ENCODE data around the gene RPA1.

DNA sequence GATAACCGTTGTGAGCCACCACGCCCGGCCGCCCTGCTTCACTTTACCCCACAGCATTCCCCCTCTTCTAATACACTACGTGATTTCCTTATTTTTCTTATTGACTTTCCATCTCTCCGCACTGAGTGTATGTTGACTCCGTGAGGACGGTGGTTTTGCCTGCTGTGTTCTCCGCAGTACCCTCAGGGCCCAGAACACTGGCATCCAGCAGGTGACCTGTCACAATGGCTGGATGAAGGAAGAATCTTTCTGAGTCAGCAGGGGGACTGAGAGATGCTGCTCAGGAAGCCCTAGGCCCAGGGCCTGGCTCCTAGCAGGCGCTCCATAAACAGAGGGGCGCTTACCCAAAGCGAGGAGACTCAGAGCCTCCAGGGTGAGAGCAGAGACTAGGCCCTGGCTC, 115.8 kb downstream of the RPA1 start:
- TF ChIP-seq, protein P1, sequence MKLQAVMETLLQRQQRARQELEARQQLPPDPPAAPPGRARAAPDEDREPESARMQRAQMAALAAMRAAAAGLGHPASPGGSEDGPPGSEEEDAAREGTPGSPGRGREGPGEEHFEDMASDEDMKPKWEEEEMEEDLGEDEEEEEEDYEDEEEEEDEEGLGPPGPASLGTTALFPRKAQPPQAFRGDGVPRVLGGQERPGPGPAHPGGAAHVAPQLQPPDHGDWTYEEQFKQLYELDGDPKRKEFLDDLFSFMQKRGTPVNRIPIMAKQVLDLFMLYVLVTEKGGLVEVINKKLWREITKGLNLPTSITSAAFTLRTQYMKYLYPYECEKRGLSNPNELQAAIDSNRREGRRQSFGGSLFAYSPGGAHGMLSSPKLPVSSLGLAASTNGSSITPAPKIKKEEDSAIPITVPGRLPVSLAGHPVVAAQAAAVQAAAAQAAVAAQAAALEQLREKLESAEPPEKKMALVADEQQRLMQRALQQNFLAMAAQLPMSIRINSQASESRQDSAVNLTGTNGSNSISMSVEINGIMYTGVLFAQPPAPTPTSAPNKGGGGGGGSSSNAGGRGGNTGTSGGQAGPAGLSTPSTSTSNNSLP (IDR thresholded peaks at IDR 0.05; ENCODE audit: borderline replicate concordance, low read depth, low read length), result no peak
- TF ChIP-seq TCF7L2 (IDR thresholded peaks at IDR 0.05; ENCODE audit: low read depth, low read length) (no peak), TBL1XR1 (IDR thresholded peaks at IDR 0.05; ENCODE audit: low read length in 2 of 2) (no peak)
- TF ChIP-seq, protein P2, sequence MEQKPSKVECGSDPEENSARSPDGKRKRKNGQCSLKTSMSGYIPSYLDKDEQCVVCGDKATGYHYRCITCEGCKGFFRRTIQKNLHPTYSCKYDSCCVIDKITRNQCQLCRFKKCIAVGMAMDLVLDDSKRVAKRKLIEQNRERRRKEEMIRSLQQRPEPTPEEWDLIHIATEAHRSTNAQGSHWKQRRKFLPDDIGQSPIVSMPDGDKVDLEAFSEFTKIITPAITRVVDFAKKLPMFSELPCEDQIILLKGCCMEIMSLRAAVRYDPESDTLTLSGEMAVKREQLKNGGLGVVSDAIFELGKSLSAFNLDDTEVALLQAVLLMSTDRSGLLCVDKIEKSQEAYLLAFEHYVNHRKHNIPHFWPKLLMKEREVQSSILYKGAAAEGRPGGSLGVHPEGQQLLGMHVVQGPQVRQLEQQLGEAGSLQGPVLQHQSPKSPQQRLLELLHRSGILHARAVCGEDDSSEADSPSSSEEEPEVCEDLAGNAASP (IDR thresholded peaks at IDR 0.05), result no peak
